Panc1 (cell line): ENCODE results near the gene CYB5R3.

Experiments
- CTCF ChIP-seq: fragments of 450-650 bp; IDR thresholded peaks from 2 replicates; pipeline ENCODE4 v1.5.1; 2017; ENCODE audit warnings: mild to moderate bottlenecking
- TCF7L2 ChIP-seq: IDR thresholded peaks from 2 replicates; pipeline ENCODE4 v1.6.1; 2011; ENCODE audit warnings: mild to moderate bottlenecking, low read depth, low read length, inconsistent platforms

DNA sequence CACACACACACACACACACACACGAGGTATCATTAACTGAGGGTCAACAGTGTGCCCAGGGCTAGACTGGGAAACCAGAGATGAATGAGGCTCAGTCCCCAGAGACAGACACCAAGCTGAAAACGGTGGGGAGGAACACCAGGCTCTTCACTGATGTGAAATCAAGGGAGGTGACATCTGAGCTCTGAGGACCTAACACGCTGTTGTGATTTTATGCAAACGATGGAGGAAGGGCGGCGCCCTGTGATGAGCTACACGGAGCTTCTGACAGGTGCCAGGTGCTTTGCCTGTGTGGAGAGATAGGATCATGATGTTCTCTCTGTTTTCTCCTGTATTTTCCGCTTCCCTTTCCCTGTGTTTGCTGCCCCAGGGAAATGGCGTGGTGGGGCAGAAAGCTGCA lies 6.5 kb upstream of the CYB5R3 start:
- TF ChIP-seq TCF7L2, result no peak
- no peak for TF ChIP-seq CTCF
